Keratinocyte (primary cell): ENCODE data around the gene PIP4K2B.

Source experiments
- EZH2 ChIP-seq: IDR thresholded peaks from one replicate; pipeline ENCODE4 v1.6.1; 2012; ENCODE audit warnings: inconsistent platforms, mild to moderate bottlenecking, low read length, moderate library complexity
- TF ChIP-seq, protein P1 (sequence below), 3 experiments: IDR thresholded peaks in 1 of 3; conservative IDR thresholded peaks in 1 of 3; optimal IDR thresholded peaks in 1 of 3; 2 replicates in 2 of 3; 3 replicates in 1 of 3; pipeline versions ENCODE3 to v1.5.1; 2011; ENCODE audit warnings: low read length in 3 of 3, mild to moderate bottlenecking in 3 of 3, moderate library complexity in 2 of 3, control low read depth in 1 of 3, inconsistent platforms in 1 of 3; ENCODE audit not compliant: insufficient read depth in 2 of 3; ENCODE audit errors: extremely low read depth in 1 of 3

DNA sequence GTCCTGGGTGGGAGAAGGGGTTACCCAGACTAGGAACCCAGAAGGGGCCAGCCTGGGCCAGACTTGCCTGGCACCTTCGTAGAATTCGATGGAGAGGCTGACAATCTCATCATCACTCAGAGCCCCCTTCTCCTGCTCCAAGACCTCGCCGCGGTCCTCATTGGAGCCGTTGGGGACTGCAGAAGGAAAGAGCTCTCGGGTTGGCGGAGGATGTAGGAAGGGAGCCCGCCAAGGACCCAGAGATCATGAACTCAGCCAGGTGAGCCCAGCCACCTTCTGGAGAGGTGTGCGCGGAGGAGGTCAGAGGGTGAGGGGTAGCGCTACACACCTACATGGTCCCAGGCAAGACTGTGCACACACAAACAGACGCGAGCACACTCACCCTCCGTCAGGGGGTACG is 60.7 kb downstream of the PIP4K2B start:
- TF ChIP-seq, protein P1, sequence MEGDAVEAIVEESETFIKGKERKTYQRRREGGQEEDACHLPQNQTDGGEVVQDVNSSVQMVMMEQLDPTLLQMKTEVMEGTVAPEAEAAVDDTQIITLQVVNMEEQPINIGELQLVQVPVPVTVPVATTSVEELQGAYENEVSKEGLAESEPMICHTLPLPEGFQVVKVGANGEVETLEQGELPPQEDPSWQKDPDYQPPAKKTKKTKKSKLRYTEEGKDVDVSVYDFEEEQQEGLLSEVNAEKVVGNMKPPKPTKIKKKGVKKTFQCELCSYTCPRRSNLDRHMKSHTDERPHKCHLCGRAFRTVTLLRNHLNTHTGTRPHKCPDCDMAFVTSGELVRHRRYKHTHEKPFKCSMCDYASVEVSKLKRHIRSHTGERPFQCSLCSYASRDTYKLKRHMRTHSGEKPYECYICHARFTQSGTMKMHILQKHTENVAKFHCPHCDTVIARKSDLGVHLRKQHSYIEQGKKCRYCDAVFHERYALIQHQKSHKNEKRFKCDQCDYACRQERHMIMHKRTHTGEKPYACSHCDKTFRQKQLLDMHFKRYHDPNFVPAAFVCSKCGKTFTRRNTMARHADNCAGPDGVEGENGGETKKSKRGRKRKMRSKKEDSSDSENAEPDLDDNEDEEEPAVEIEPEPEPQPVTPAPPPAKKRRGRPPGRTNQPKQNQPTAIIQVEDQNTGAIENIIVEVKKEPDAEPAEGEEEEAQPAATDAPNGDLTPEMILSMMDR (optimal IDR thresholded peaks at IDR 0.05 in 1 of 3, IDR thresholded peaks at IDR 0.05 in 1 of 3, conservative IDR thresholded peaks at IDR 0.05 in 1 of 3; ENCODE audit: extremely low read depth in 1 of 3, insufficient read depth in 2 of 3, low read length in 3 of 3): no peak
- TF ChIP-seq EZH2: no peak
